ENCODE measurements around the gene FLNA. TPM values are rescaled to one million over a fixed set of nuclear protein-coding genes. Genes with fewer than 3 reads are reported as not detected.

FLNA gene
- total RNA-seq, 1 donor, result 3,431 TPM

DNA sequence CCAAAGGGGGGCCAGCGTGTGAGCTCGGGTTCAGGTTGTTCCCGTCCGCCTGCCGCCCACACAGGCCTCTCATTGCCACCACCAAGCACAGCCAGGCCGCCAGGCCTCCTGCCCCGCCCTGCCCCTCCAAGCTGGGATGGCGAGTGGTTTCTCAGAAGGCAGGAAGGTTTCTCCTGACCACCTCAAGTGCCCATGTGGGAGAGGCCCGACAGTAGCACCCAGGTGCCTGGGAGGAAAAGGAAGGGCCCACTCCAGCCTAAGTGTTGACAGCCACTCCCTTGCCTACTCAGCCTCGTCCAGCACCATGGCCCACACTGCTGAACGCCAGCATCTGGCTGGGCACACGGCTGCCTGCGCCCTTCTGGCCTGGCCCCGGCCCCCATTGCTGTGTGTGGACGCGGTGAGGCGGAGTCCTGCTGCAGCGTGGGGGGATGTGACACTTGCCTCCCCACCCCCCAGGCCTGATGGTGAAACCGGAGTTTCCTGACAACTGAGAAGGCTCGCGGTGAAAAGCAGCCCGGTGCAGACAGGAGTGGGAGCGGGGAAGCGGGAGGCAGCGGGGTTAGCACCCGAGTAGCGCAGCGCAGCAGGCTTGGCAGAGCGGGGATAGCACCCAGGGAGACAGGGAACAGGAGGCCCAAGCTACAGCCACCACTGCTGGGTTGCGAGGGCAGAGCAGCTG lies 19.2 kb downstream of the FLNA start:
- Histone ChIP-seq H3K4me2 (ENCODE audit: insufficient read depth, low read length) (no peak overlapping the region), H3K27me3 (ENCODE audit: insufficient read depth, low read length) (no peaks in the 10 kb centered on the region), H3K4me3 (ENCODE audit: insufficient read depth, low read length) (no peak overlapping the region), H3K27ac (ENCODE audit: low read depth, low read length) (no peak overlapping the region), H3K9me3 (ENCODE audit: low read depth, low read length) (no peaks in the 10 kb centered on the region), H4K20me1 (ENCODE audit: insufficient read depth, low read length) (peaks cover 74% of the 10 kb centered on the region), H2AFZ (ENCODE audit: low read length) (no peak overlapping the region), H3K36me3 (ENCODE audit: insufficient read depth, low read length) (peaks cover 93% of the 10 kb centered on the region), H3K79me2 (ENCODE audit: insufficient read depth, low read length) (peaks cover 36% of the 10 kb centered on the region), H3K4me1 (ENCODE audit: insufficient read depth, low read length) (no peaks in the 10 kb centered on the region)
- TF ChIP-seq CTCF (IDR thresholded peaks at IDR 0.05; ENCODE audit: extremely low read depth, low read depth, low read length), result no peak
- no peak for DNase-seq (ENCODE audit: insufficient read length, low spot score, missing footprints)

GRCh38 chrX:154354516-154354915 lies 19.9 kb downstream of the FLNA start:
- H3K4me3 ChIP-seq (ENCODE audit: insufficient read depth, low read length), result no peak overlapping the region
- H4K20me1 ChIP-seq (ENCODE audit: insufficient read depth, low read length), result peaks cover 73% of the 10 kb centered on the region

DNA sequence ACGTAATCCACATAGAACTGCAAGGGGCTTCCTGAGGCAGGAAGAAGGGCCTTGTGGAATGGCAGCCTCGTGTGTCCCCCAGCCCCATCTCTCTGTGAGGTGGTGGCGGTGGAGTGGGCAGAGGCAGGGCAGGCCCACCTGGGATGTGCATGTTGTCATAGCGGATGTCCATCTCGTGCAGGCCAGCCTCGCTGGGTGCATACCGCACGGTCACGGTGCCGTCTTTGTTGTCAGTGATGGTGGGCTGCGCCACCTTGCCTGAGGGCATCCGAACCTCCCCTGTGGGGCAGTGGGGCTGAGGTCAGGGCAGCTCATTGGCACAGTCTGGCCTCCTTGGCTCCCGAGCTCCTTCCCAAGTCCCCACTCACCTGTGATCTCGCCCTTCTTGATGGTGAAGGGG lies 20.4 kb downstream of the FLNA start:
- Histone ChIP-seq H3K4me2 (ENCODE audit: insufficient read depth, low read length) (no peak overlapping the region), H3K4me3 (ENCODE audit: insufficient read depth, low read length) (no peak overlapping the region), H4K20me1 (ENCODE audit: insufficient read depth, low read length) (peaks cover 72% of the 10 kb centered on the region), H3K9me3 (ENCODE audit: low read depth, low read length) (no peaks in the 10 kb centered on the region), H3K79me2 (ENCODE audit: insufficient read depth, low read length) (peaks cover 24% of the 10 kb centered on the region), H3K36me3 (ENCODE audit: insufficient read depth, low read length) (peaks cover 91% of the 10 kb centered on the region), H3K27me3 (ENCODE audit: insufficient read depth, low read length) (no peaks in the 10 kb centered on the region), H3K27ac (ENCODE audit: low read depth, low read length) (no peak overlapping the region), H3K4me1 (ENCODE audit: insufficient read depth, low read length) (no peaks in the 10 kb centered on the region), H2AFZ (ENCODE audit: low read length) (no peak overlapping the region)
- no peak for TF ChIP-seq CTCF (IDR thresholded peaks at IDR 0.05; ENCODE audit: extremely low read depth, low read depth, low read length)
- no peak for DNase-seq (ENCODE audit: insufficient read length, low spot score, missing footprints)

More at GRCh38 chrX:154354516-154354915, 19.9 kb downstream of the FLNA start:
- Histone ChIP-seq H3K79me2 (ENCODE audit: insufficient read depth, low read length) (peaks cover 29% of the 10 kb centered on the region), H3K27ac (ENCODE audit: low read depth, low read length) (no peak overlapping the region), H3K36me3 (ENCODE audit: insufficient read depth, low read length) (peaks cover 93% of the 10 kb centered on the region), H3K27me3 (ENCODE audit: insufficient read depth, low read length) (no peaks in the 10 kb centered on the region), H3K9me3 (ENCODE audit: low read depth, low read length) (no peaks in the 10 kb centered on the region), H3K4me1 (ENCODE audit: insufficient read depth, low read length) (no peaks in the 10 kb centered on the region), H2AFZ (ENCODE audit: low read length) (no peak overlapping the region), H3K4me2 (ENCODE audit: insufficient read depth, low read length) (no peak overlapping the region)
- DNase-seq (ENCODE audit: insufficient read length, low spot score, missing footprints), result no peak
- no peak for TF ChIP-seq CTCF (IDR thresholded peaks at IDR 0.05; ENCODE audit: extremely low read depth, low read depth, low read length)

DNA sequence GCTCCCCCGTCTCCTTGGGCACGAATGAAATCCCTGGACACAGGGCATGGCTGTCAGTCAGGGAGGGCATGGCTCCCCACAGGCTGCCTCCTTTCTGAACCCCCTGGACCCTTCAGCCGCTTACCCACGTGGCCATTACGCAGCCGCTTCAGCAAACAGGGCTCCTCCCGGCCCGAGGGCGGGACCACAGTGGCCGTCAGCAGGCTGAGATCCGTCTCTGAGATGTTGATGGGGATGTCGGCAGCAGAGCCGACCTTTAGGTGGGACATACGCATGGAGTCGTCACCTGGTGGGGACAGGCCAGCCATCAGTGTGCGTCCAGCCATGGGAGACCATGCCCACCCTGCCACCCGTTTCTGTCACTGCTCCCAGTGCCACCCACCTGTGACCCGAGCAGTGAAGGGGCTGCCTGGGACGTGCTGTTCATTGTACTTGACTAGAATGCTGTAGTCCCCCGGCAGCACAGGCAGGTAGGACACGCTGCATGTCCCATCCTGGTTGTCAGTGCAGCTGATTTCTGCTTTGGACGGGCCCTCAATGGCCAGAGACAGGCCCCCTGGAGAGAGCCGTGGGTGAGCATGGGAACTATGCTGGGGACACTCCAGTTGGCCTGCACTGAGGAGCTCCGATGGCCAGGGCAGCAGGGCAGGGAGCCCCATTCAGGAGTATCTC lies 21.1 kb downstream of the FLNA start:
- peaks cover 70% of the 10 kb centered on the region for H4K20me1 ChIP-seq (ENCODE audit: insufficient read depth, low read length)
- DNase-seq (ENCODE audit: insufficient read length, low spot score, missing footprints), result no peak
- TF ChIP-seq CTCF (IDR thresholded peaks at IDR 0.05; ENCODE audit: extremely low read depth, low read depth, low read length), result no peak
- H3K27me3 ChIP-seq (ENCODE audit: insufficient read depth, low read length), result no peaks in the 10 kb centered on the region
- H3K4me3 ChIP-seq (ENCODE audit: insufficient read depth, low read length), result no peak overlapping the region
- H3K9me3 ChIP-seq (ENCODE audit: low read depth, low read length), result no peaks in the 10 kb centered on the region
- no peak overlapping the region for H3K27ac ChIP-seq (ENCODE audit: low read depth, low read length)
- H3K4me1 ChIP-seq (ENCODE audit: insufficient read depth, low read length), result no peaks in the 10 kb centered on the region
- peaks cover 17% of the 10 kb centered on the region for H3K79me2 ChIP-seq (ENCODE audit: insufficient read depth, low read length)
- H3K4me2 ChIP-seq (ENCODE audit: insufficient read depth, low read length), result no peak overlapping the region
- H3K36me3 ChIP-seq (ENCODE audit: insufficient read depth, low read length), result peaks cover 87% of the 10 kb centered on the region
- H2AFZ ChIP-seq (ENCODE audit: low read length), result no peak overlapping the region

Measured in osteoblast (primary cell).